Stimulated activated naive CD8-positive, alpha-beta T cell treated with anti-CD3 and anti-CD28 coated beads, Interleukin-15, amount 100 ng/mL, for 72 hours (primary cell): Measurements from ENCODE around the gene WASHC2A.
"Not testable (repeated sequence)": the region's sequence is repeated elsewhere in the genome, so short reads cannot be mapped to it uniquely, and the experiment has no call there.

ENCODE experiments used
- ATAC-seq: fragments of 150-1000 bp; cut with Tn5 transposase; 2 replicates; pipeline ENCODE4 v1.10.0; 2021; ENCODE audit warnings: mild to moderate bottlenecking, moderate library complexity
- DNase-seq, 2 donors: peaks; one replicate each; pipeline ENCODE4 v3.0.0; 2021 to 2022
- H3K27ac Mint-ChIP-seq, 2 donors: one replicate each; pipeline ENCODE4 v1.8.0; 2022; ENCODE audit warnings: mild to moderate bottlenecking in 2 of 2, mixed read lengths in 2 of 2, moderate library complexity in 2 of 2
- H3K27me3 Mint-ChIP-seq: one replicate; pipeline ENCODE4 v1.8.0; 2022; ENCODE audit warnings: mixed read lengths
- H3K4me1 Mint-ChIP-seq: one replicate; pipeline ENCODE4 v1.8.0; 2022; ENCODE audit warnings: mild to moderate bottlenecking, mixed read lengths
- H3K4me3 Mint-ChIP-seq, 2 donors: one replicate each; pipeline ENCODE4 v1.8.0; 2022; ENCODE audit warnings: mild to moderate bottlenecking in 2 of 2, mixed read lengths in 2 of 2, moderate library complexity in 1 of 2
- H3K9me3 Mint-ChIP-seq, 2 donors: one replicate each; pipeline ENCODE4 v1.8.0; 2022; ENCODE audit warnings: mixed read lengths in 2 of 2

WASHC2A gene

GRCh38 chr10:50169506-50169905 lies 101.8 kb downstream of the WASHC2A start:
- H3K4me3 Mint-ChIP-seq, H3K4me1 Mint-ChIP-seq, DNase-seq, H3K27ac Mint-ChIP-seq, H3K9me3 Mint-ChIP-seq, ATAC-seq: not testable (repeated sequence)
- H3K27me3 Mint-ChIP-seq, result peaks cover 12% of the 10 kb centered on the region

GRCh38 chr10:50174788-50175525 lies 107.2 kb downstream of the WASHC2A start:
- H3K4me1 Mint-ChIP-seq, H3K27ac Mint-ChIP-seq, ATAC-seq, H3K9me3 Mint-ChIP-seq, H3K4me3 Mint-ChIP-seq, DNase-seq: not testable (repeated sequence)
- H3K27me3 Mint-ChIP-seq, result peaks cover 12% of the 10 kb centered on the region
